DOHH2 (cell line): Measurements from ENCODE around the gene MPZL3.

ENCODE experiments used
- EZH2phosphoT487 ChIP-seq: fragments of 200-600 bp; sonication (generic); IDR thresholded peaks from 2 replicates; pipeline ENCODE4 v1.6.1; 2017; ENCODE audit warnings: borderline replicate concordance, mild to moderate bottlenecking, antibody characterized with exemption, low read length, moderate library complexity, mixed read lengths
- TF ChIP-seq, protein P1 (sequence below): fragments of 200-600 bp; sonication (generic); IDR thresholded peaks from one replicate; pipeline ENCODE4 v1.5.1; 2014; ENCODE audit warnings: antibody characterized with exemption, mild to moderate bottlenecking, low read depth, low read length; ENCODE audit not compliant: poor library complexity, severe bottlenecking

DNA sequence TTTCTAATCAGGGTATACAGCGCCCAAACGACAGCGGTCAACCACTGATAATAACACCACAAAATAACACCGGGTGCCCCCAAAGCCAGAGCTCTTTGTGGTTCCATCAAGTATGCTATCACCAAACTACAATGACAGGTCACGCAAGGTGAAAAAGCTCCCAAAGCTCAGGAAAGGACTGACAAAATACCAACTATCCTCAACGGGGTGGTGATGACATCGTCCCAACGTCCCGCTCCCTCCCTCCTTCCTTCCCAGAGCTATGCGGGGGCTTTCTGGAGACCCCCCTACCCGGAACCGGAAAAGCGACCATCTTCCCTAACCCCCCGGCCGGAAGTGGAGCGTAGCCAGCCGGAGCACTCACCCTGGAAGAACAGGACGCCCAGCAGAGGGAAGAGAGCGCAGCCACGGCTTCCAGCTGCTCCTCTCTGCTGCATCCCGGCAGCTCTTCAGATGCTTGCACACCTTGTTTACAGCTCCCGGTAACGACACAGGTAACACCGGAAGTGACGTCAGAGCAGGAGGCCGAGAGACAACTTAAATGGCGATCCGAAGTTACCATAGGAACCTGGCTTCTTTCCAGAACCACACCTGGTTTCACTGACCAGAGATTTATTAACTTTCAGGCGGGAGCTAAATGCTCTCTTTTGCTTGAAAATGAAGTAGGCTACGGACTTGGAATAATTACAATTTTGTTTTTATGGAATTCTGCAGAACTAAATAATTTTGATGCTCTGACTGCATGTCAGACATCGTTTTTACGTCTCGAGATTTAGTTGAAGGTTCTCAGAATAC is at the start of gene MPZL3:
- TF ChIP-seq, protein P1, sequence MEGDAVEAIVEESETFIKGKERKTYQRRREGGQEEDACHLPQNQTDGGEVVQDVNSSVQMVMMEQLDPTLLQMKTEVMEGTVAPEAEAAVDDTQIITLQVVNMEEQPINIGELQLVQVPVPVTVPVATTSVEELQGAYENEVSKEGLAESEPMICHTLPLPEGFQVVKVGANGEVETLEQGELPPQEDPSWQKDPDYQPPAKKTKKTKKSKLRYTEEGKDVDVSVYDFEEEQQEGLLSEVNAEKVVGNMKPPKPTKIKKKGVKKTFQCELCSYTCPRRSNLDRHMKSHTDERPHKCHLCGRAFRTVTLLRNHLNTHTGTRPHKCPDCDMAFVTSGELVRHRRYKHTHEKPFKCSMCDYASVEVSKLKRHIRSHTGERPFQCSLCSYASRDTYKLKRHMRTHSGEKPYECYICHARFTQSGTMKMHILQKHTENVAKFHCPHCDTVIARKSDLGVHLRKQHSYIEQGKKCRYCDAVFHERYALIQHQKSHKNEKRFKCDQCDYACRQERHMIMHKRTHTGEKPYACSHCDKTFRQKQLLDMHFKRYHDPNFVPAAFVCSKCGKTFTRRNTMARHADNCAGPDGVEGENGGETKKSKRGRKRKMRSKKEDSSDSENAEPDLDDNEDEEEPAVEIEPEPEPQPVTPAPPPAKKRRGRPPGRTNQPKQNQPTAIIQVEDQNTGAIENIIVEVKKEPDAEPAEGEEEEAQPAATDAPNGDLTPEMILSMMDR, result no peak
- no peak for TF ChIP-seq EZH2phosphoT487
